Spinal cord (tissue), 10 donors: ENCODE results near the gene EML5. TPM values are rescaled to one million over a fixed set of nuclear protein-coding genes. Genes with fewer than 3 reads are reported as not detected.

Source experiments
- DNase-seq, 6 donors: peaks; one replicate each; pipeline versions ENCODE4 v3.0.0 to v3.0.0-alpha.2; 2013 to 2015; ENCODE audit warnings: low spot score in 6 of 6, low read depth in 4 of 6
- H3K27ac ChIP-seq: one replicate; pipeline ENCODE4 v1.5.1; 2013; ENCODE audit warnings: low read depth, low read length, control low read depth
- H3K27me3 ChIP-seq: one replicate; pipeline ENCODE4 v1.6.1; 2013; ENCODE audit warnings: low read length; ENCODE audit not compliant: control insufficient read depth, insufficient read depth
- H3K36me3 ChIP-seq: one replicate; pipeline ENCODE4 v1.6.1; 2013; ENCODE audit warnings: low read length; ENCODE audit not compliant: control insufficient read depth, insufficient read depth
- H3K4me1 ChIP-seq: one replicate; pipeline ENCODE4 v1.6.1; 2013; ENCODE audit warnings: low read length; ENCODE audit not compliant: control insufficient read depth, insufficient read depth
- H3K4me3 ChIP-seq: one replicate; pipeline ENCODE4 v1.5.1; 2013; ENCODE audit warnings: low read depth, low read length, control low read depth
- H3K9me3 ChIP-seq: one replicate; pipeline ENCODE4 v1.6.1; 2013; ENCODE audit warnings: low read length; ENCODE audit not compliant: control insufficient read depth, insufficient read depth
- WGBS: methylation state at CpG from one replicate; pipeline ENCODE4 v1.1.5; 2013; ENCODE audit warnings: missing lambda C conversion rate; ENCODE audit not compliant: insufficient coverage; 5-methylcytosine and 5-hydroxymethylcytosine counted together
- polyA plus RNA-seq, 2 donors: library from polyadenylated mRNA; unstranded; fragments of 120-200 nt; gene quantifications; one replicate each; pipeline ENCODE4 v1.2.1, GENCODE V29; 2013; ENCODE audit not compliant: insufficient read length in 2 of 2
- total RNA-seq, 2 donors: library from RNA; depleted of rRNA in 1 of 2; stranded (reverse); fragments of 120-200 nt in 1 of 2; fragments of >200 nt in 1 of 2; gene quantifications; one replicate each; pipeline versions ENCODE4 v1.2.3 to v1.2.4, GENCODE V29; 2013 to 2014
- donor health status: healthy.

The EML5 gene
- total and polyA plus RNA-seq, 4 donors = 5.2 to 16.1 (median 7.5) TPM

- Histone ChIP-seq H3K4me3 (no peak overlapping the region), H3K9me3 (no peaks in the 10 kb centered on the region), H3K27ac (no peak overlapping the region), H3K4me1 (no peaks in the 10 kb centered on the region), H3K27me3 (no peaks in the 10 kb centered on the region), H3K36me3 (peaks cover 6% of the 10 kb centered on the region)
- no peak for DNase-seq
- no CpG with 5 or more reads among the region's 1 CpG for WGBS
Measured at GRCh38 chr14:88616697-88617096, 176.1 kb downstream of the EML5 start.

- DNase-seq = no peak
- H3K4me1 ChIP-seq = no peaks in the 10 kb centered on the region
- no peak overlapping the region for H3K27ac ChIP-seq
- no peak overlapping the region for H3K4me3 ChIP-seq
- H3K27me3 ChIP-seq = no peaks in the 10 kb centered on the region
- peaks cover 14% of the 10 kb centered on the region for H3K36me3 ChIP-seq
- H3K9me3 ChIP-seq = no peaks in the 10 kb centered on the region
- WGBS = no CpG with 5 or more reads among the region's 3 CpGs
Measured at GRCh38 chr14:88614218-88614907, 178.4 kb downstream of the EML5 start.

GRCh38 chr14:88613552-88614010 lies 179.2 kb downstream of the EML5 start:
- DNase-seq = no peak
- Histone ChIP-seq H3K9me3 (no peaks in the 10 kb centered on the region), H3K4me3 (no peak overlapping the region), H3K36me3 (peaks cover 14% of the 10 kb centered on the region), H3K27ac (no peak overlapping the region), H3K27me3 (no peaks in the 10 kb centered on the region), H3K4me1 (no peaks in the 10 kb centered on the region)
- 83% methylated on average over 2 of the region's 5 CpGs for WGBS

- WGBS = 71% methylated on average over 1 of the region's 4 CpGs
- DNase-seq = no peak
- H3K27ac ChIP-seq = no peak overlapping the region
- peaks cover 17% of the 10 kb centered on the region for H3K36me3 ChIP-seq
- no peaks in the 10 kb centered on the region for H3K9me3 ChIP-seq
- H3K27me3 ChIP-seq = no peaks in the 10 kb centered on the region
- no peaks in the 10 kb centered on the region for H3K4me1 ChIP-seq
- H3K4me3 ChIP-seq = no peak overlapping the region
Measured at GRCh38 chr14:88612981-88613380, 179.8 kb downstream of the EML5 start.

- no peak for DNase-seq
- no CpG with 5 or more reads among the region's 1 CpG for WGBS
- H3K36me3 ChIP-seq = peaks cover 28% of the 10 kb centered on the region
- H3K4me1 ChIP-seq = no peaks in the 10 kb centered on the region
- H3K27me3 ChIP-seq = no peaks in the 10 kb centered on the region
- H3K27ac ChIP-seq = no peak overlapping the region
- H3K4me3 ChIP-seq = no peak overlapping the region
- H3K9me3 ChIP-seq = no peaks in the 10 kb centered on the region
Measured at GRCh38 chr14:88611878-88612277, 180.9 kb downstream of the EML5 start.

- Histone ChIP-seq H3K4me1 (no peaks in the 10 kb centered on the region), H3K36me3 (peaks cover 46% of the 10 kb centered on the region)
Measured at GRCh38 chr14:88607829-88608228, 184.9 kb downstream of the EML5 start.

GRCh38 chr14:88605594-88605993 lies 187.2 kb downstream of the EML5 start:
- Histone ChIP-seq H3K4me1 (no peaks in the 10 kb centered on the region), H3K27ac (no peak overlapping the region), H3K27me3 (no peaks in the 10 kb centered on the region), H3K4me3 (no peak overlapping the region), H3K9me3 (no peaks in the 10 kb centered on the region), H3K36me3 (peaks cover 49% of the 10 kb centered on the region)
- DNase-seq = no peak
- no CpG with 5 or more reads among the region's 2 CpGs for WGBS

More at GRCh38 chr14:88607829-88608228, 184.9 kb downstream of the EML5 start:
- no peak for DNase-seq
- H3K27ac ChIP-seq = no peak overlapping the region
- no peaks in the 10 kb centered on the region for H3K27me3 ChIP-seq
- H3K9me3 ChIP-seq = no peaks in the 10 kb centered on the region
- H3K4me3 ChIP-seq = no peak overlapping the region

GRCh38 chr14:88604212-88604611 lies 188.5 kb downstream of the EML5 start:
- Histone ChIP-seq H3K27ac (no peak overlapping the region), H3K27me3 (no peaks in the 10 kb centered on the region), H3K36me3 (peaks cover 51% of the 10 kb centered on the region), H3K4me1 (no peaks in the 10 kb centered on the region), H3K4me3 (no peak overlapping the region), H3K9me3 (no peaks in the 10 kb centered on the region)
- DNase-seq = peak in 1 of 6 donors; percentile 8

GRCh38 chr14:88599761-88600439 lies 192.9 kb downstream of the EML5 start:
- H3K4me3 ChIP-seq = no peak overlapping the region
- WGBS = 97% methylated on average over 8 of the region's 10 CpGs
- H3K27ac ChIP-seq = no peak overlapping the region
- peaks cover 34% of the 10 kb centered on the region for H3K36me3 ChIP-seq
- H3K27me3 ChIP-seq = no peaks in the 10 kb centered on the region
- no peaks in the 10 kb centered on the region for H3K9me3 ChIP-seq
- no peaks in the 10 kb centered on the region for H3K4me1 ChIP-seq
- DNase-seq = no peak

GRCh38 chr14:88599326-88599725 lies 193.4 kb downstream of the EML5 start:
- no peak overlapping the region for H3K27ac ChIP-seq
- H3K4me1 ChIP-seq = no peaks in the 10 kb centered on the region
- no peaks in the 10 kb centered on the region for H3K27me3 ChIP-seq
- H3K36me3 ChIP-seq = peaks cover 31% of the 10 kb centered on the region
- no peak for DNase-seq
- WGBS = 87% methylated on average over 8 of the region's 8 CpGs
- H3K4me3 ChIP-seq = no peak overlapping the region
- no peaks in the 10 kb centered on the region for H3K9me3 ChIP-seq
